Lower lobe of right lung (tissue), 2 donors: Measurements from ENCODE around the gene SPSB2. TPM values are rescaled to one million over a fixed set of nuclear protein-coding genes. Genes with fewer than 3 reads are reported as not detected.

Experiments used
- ATAC-seq, 2 donors: fragments of 200-7000 bp; cut with Tn5 transposase; one replicate each; pipeline ENCODE4 v1.9.1; 2020 to 2022; ENCODE audit warnings: mild to moderate bottlenecking in 2 of 2, moderate library complexity in 2 of 2
- DNase-seq: peaks from one replicate; pipeline ENCODE4 v3.0.0-alpha.2; 2020
- H3K27ac ChIP-seq: fragments of 200-600 bp; one replicate; pipeline ENCODE4 v1.8.0; 2022
- H3K27me3 ChIP-seq: fragments of 200-600 bp; one replicate; pipeline ENCODE4 v1.8.0; 2022; ENCODE audit warnings: low read depth
- H3K36me3 ChIP-seq: fragments of 200-600 bp; one replicate; pipeline ENCODE4 v1.8.0; 2022; ENCODE audit warnings: mild to moderate bottlenecking
- H3K4me1 ChIP-seq: fragments of 200-600 bp; one replicate; pipeline ENCODE4 v1.8.0; 2022
- H3K4me3 ChIP-seq: fragments of 200-600 bp; one replicate; pipeline ENCODE4 v1.8.0; 2022; ENCODE audit warnings: mild to moderate bottlenecking
- H3K9me3 ChIP-seq: fragments of 200-600 bp; one replicate; pipeline ENCODE4 v1.8.0; 2022
- CTCF ChIP-seq: fragments of 200-600 bp; IDR thresholded peaks from one replicate; pipeline ENCODE4 v1.8.0; 2022; ENCODE audit warnings: antibody characterized with exemption, mild to moderate bottlenecking
- intact Hi-C: fragments of 100-400 bp; cut with DNase I; formaldehyde crosslinking; loops from one replicate; pipeline ENCODE4 v1.11.0; 2022
- total RNA-seq: library from RNA; stranded (reverse); fragmentation: NEBNext Ultra II Directional; extraction: Animal tissue kit (Norgen Biotek cat#: 25700); gene quantifications from one replicate; pipeline ENCODE4 v1.2.1, GENCODE V29; 2021
- donor health status: DM: no; HTN: yes; CAD: no; lungs with severe emphysema.

SPSB2 gene
- total RNA-seq, 1 donor from 2014 or later: 25.5 TPM

- intact Hi-C loops: no loop called here
- no peak for ATAC-seq
- no peak overlapping the region for H3K27ac ChIP-seq
Observed at GRCh38 chr12:6834254-6834653, 38.8 kb downstream of the SPSB2 start.

GRCh38 chr12:6833189-6833890 lies 39.8 kb downstream of the SPSB2 start:
- no peak for DNase-seq
- no peak overlapping the region for H3K4me3 ChIP-seq
- H3K4me1 ChIP-seq: peaks cover 9% of the 10 kb centered on the region
- no peak for TF ChIP-seq CTCF
- intact Hi-C loops: no loop called here
- ATAC-seq: no peak
- H3K9me3 ChIP-seq: no peaks in the 10 kb centered on the region
- no peak overlapping the region for H3K27ac ChIP-seq
- H3K27me3 ChIP-seq: peaks cover 14% of the 10 kb centered on the region
- H3K36me3 ChIP-seq: peaks cover 12% of the 10 kb centered on the region

More at GRCh38 chr12:6834254-6834653, 38.8 kb downstream of the SPSB2 start:
- Histone ChIP-seq H3K27me3 (peaks cover 11% of the 10 kb centered on the region), H3K9me3 (no peaks in the 10 kb centered on the region), H3K4me1 (peaks cover 3% of the 10 kb centered on the region), H3K36me3 (peaks cover 13% of the 10 kb centered on the region), H3K4me3 (no peak overlapping the region)
- DNase-seq: no peak
- no peak for TF ChIP-seq CTCF

GRCh38 chr12:6832125-6832524 lies 41.0 kb downstream of the SPSB2 start:
- Histone ChIP-seq H3K36me3 (peaks cover 8% of the 10 kb centered on the region), H3K27me3 (peaks cover 17% of the 10 kb centered on the region), H3K4me1 (peaks cover 14% of the 10 kb centered on the region), H3K4me3 (no peak overlapping the region), H3K27ac (no peak overlapping the region), H3K9me3 (no peaks in the 10 kb centered on the region)
- TF ChIP-seq CTCF: no peak
- DNase-seq: no peak
- no peak for ATAC-seq
- intact Hi-C loops: no loop called here

- intact Hi-C loops: no loop called here
- Histone ChIP-seq H3K4me3 (no peak overlapping the region), H3K36me3 (peaks cover 8% of the 10 kb centered on the region), H3K27ac (no peak overlapping the region), H3K27me3 (peaks cover 23% of the 10 kb centered on the region), H3K9me3 (no peaks in the 10 kb centered on the region), H3K4me1 (peaks cover 16% of the 10 kb centered on the region)
- no peak for TF ChIP-seq CTCF
- no peak for DNase-seq
- no peak for ATAC-seq
Observed at GRCh38 chr12:6831450-6831995, 41.6 kb downstream of the SPSB2 start.

- H3K4me1 ChIP-seq: peaks cover 16% of the 10 kb centered on the region
- peaks cover 24% of the 10 kb centered on the region for H3K27me3 ChIP-seq
- peaks cover 8% of the 10 kb centered on the region for H3K36me3 ChIP-seq
- H3K9me3 ChIP-seq: no peaks in the 10 kb centered on the region
- TF ChIP-seq CTCF: no peak
- intact Hi-C loops: no loop called here
- no peak overlapping the region for H3K27ac ChIP-seq
- ATAC-seq (no peak), DNase-seq (no peak)
- no peak overlapping the region for H3K4me3 ChIP-seq
Observed at GRCh38 chr12:6830999-6831398, 42.1 kb downstream of the SPSB2 start.
